Astrocyte (in vitro differentiated cells and primary cell): Measurements from ENCODE around the gene LRRC36.

Experiments used
- CTCF ChIP-seq: IDR thresholded peaks from 2 replicates; pipeline ENCODE4 v1.5.1; 2011; ENCODE audit warnings: low read depth, mild to moderate bottlenecking, inconsistent platforms, low read length, moderate library complexity; ENCODE audit not compliant: insufficient read depth
- EZH2 ChIP-seq: IDR thresholded peaks from 2 replicates; pipeline ENCODE4 v1.6.1; 2012; ENCODE audit warnings: mild to moderate bottlenecking, low read length, inconsistent platforms; ENCODE audit not compliant: insufficient read depth

- TF ChIP-seq CTCF (no peak), EZH2 (no peak)
These were observed 67.2 kb downstream of the LRRC36 start for GRCh38 chr16:67393788-67394154.
